Non-pigmented ciliary epithelial cell (primary cell): Measurements from ENCODE around the gene ECPAS.
"Not testable (repeated sequence)": the region's sequence is repeated elsewhere in the genome, so short reads cannot be mapped to it uniquely, and the experiment has no call there.

Source experiments
- DNase-seq: peaks from one replicate; pipeline ENCODE4 v3.0.0-alpha.2; 2010; ENCODE audit warnings: low read depth

Gene ECPAS

GRCh38 chr9:111334318-111334863 lies 149.8 kb downstream of the ECPAS start:
- DNase-seq: not testable (repeated sequence)

- no peak for DNase-seq
These were observed 154.1 kb downstream of the ECPAS start, which contains the start of gene OR2K2 for GRCh38 chr9:111330124-111330523. OR2K2 (minus strand) TSS chr9:111330224; CDS start chr9:111328433, 1,791 bp downstream.

GRCh38 chr9:111320631-111321030 lies 163.6 kb downstream of the ECPAS start:
- no peak for DNase-seq

- no peak for DNase-seq
These were observed 167.4 kb downstream of the ECPAS start for GRCh38 chr9:111316796-111317195.
